ENCODE measurements around the gene PLXDC2. TPM values are rescaled to one million over a fixed set of nuclear protein-coding genes. Genes with fewer than 3 reads are reported as not detected.

Gene PLXDC2
- total RNA-seq, 2 experiments from 2014 or later, result not detected

- Mint-ChIP-seq H3K9me3 (no peaks in the 10 kb centered on the region), H3K4me1 (ENCODE audit: low read depth) (no peaks in the 10 kb centered on the region), H3K36me3 (ENCODE audit: low read depth) (no peaks in the 10 kb centered on the region), H3K4me3 (no peak overlapping the region), H3K27ac (no peak overlapping the region), H3K27me3 (ENCODE audit: low read depth) (no peaks in the 10 kb centered on the region)
- no peak for DNase-seq
- intact Hi-C loops (cut with micrococcal nuclease), result no loop called here
- CTCF ChIA-PET, result interaction anchor here (1.2 kb wide), 1 partner anchor 22 kb away, joined by 4 read pairs; no protein-coding TSS in a partner anchor
These were observed 24.5 kb downstream of the PLXDC2 start for GRCh38 chr10:19840776-19841175.

- H3K4me1 Mint-ChIP-seq (ENCODE audit: low read depth), result no peaks in the 10 kb centered on the region
- intact Hi-C loops (cut with micrococcal nuclease), result no loop called here
- no peak for DNase-seq
- H3K4me3 Mint-ChIP-seq, result no peak overlapping the region
- CTCF ChIA-PET, result no interaction called here
- H3K27me3 Mint-ChIP-seq (ENCODE audit: low read depth), result no peaks in the 10 kb centered on the region
- H3K9me3 Mint-ChIP-seq, result no peaks in the 10 kb centered on the region
- no peak overlapping the region for H3K27ac Mint-ChIP-seq
- H3K36me3 Mint-ChIP-seq (ENCODE audit: low read depth), result no peaks in the 10 kb centered on the region
These were observed 27.3 kb downstream of the PLXDC2 start for GRCh38 chr10:19843487-19843886.

GRCh38 chr10:19845503-19846368, 29.5 kb downstream of the PLXDC2 start:
- CTCF ChIA-PET, result no interaction called here
- Mint-ChIP-seq H3K4me1 (ENCODE audit: low read depth) (no peaks in the 10 kb centered on the region), H3K36me3 (ENCODE audit: low read depth) (no peaks in the 10 kb centered on the region), H3K27me3 (ENCODE audit: low read depth) (no peaks in the 10 kb centered on the region), H3K9me3 (no peaks in the 10 kb centered on the region), H3K4me3 (no peak overlapping the region), H3K27ac (no peak overlapping the region)
- no peak for DNase-seq
- intact Hi-C loops (cut with micrococcal nuclease), result no loop called here

- no peak overlapping the region for H3K4me3 Mint-ChIP-seq
- intact Hi-C loops (cut with micrococcal nuclease), result no loop called here
These were observed 31.1 kb downstream of the PLXDC2 start for GRCh38 chr10:19847321-19847720.

GRCh38 chr10:19848226-19848985, 32.2 kb downstream of the PLXDC2 start:
- Mint-ChIP-seq H3K27ac (no peak overlapping the region), H3K27me3 (ENCODE audit: low read depth) (no peaks in the 10 kb centered on the region), H3K36me3 (ENCODE audit: low read depth) (no peaks in the 10 kb centered on the region), H3K9me3 (no peaks in the 10 kb centered on the region), H3K4me1 (ENCODE audit: low read depth) (no peaks in the 10 kb centered on the region), H3K4me3 (no peak overlapping the region)
- no peak for DNase-seq
- CTCF ChIA-PET, result no interaction called here
- intact Hi-C loops (cut with micrococcal nuclease), result no loop called here

More at GRCh38 chr10:19847321-19847720, 31.1 kb downstream of the PLXDC2 start:
- CTCF ChIA-PET, result no interaction called here
- Mint-ChIP-seq H3K27me3 (ENCODE audit: low read depth) (no peaks in the 10 kb centered on the region), H3K9me3 (no peaks in the 10 kb centered on the region), H3K36me3 (ENCODE audit: low read depth) (no peaks in the 10 kb centered on the region), H3K4me1 (ENCODE audit: low read depth) (no peaks in the 10 kb centered on the region), H3K27ac (no peak overlapping the region)
- DNase-seq, result no peak

- H3K9me3 Mint-ChIP-seq, result peaks cover 2% of the 10 kb centered on the region
- CTCF ChIA-PET, result no interaction called here
These were observed 37.6 kb downstream of the PLXDC2 start for GRCh38 chr10:19853831-19854230.

GRCh38 chr10:19857876-19858275, 41.6 kb downstream of the PLXDC2 start:
- CTCF ChIA-PET, result no interaction called here
- H3K36me3 Mint-ChIP-seq (ENCODE audit: low read depth), result no peaks in the 10 kb centered on the region
- no peak for DNase-seq
- peaks cover 2% of the 10 kb centered on the region for H3K9me3 Mint-ChIP-seq
- no peak overlapping the region for H3K4me3 Mint-ChIP-seq
- H3K27me3 Mint-ChIP-seq (ENCODE audit: low read depth), result no peaks in the 10 kb centered on the region
- no peaks in the 10 kb centered on the region for H3K4me1 Mint-ChIP-seq (ENCODE audit: low read depth)
- H3K27ac Mint-ChIP-seq, result no peak overlapping the region
- intact Hi-C loops (cut with micrococcal nuclease), result no loop called here

More at GRCh38 chr10:19853831-19854230, 37.6 kb downstream of the PLXDC2 start:
- no peak overlapping the region for H3K4me3 Mint-ChIP-seq
- no peaks in the 10 kb centered on the region for H3K27me3 Mint-ChIP-seq (ENCODE audit: low read depth)
- no peak overlapping the region for H3K27ac Mint-ChIP-seq
- H3K36me3 Mint-ChIP-seq (ENCODE audit: low read depth), result no peaks in the 10 kb centered on the region
- DNase-seq, result no peak
- H3K4me1 Mint-ChIP-seq (ENCODE audit: low read depth), result no peaks in the 10 kb centered on the region
- intact Hi-C loops (cut with micrococcal nuclease), result no loop called here

- no peaks in the 10 kb centered on the region for H3K4me1 Mint-ChIP-seq (ENCODE audit: low read depth)
- intact Hi-C loops (cut with micrococcal nuclease), result no loop called here
- DNase-seq, result no peak
- no peak overlapping the region for H3K4me3 Mint-ChIP-seq
- CTCF ChIA-PET, result no interaction called here
- H3K27me3 Mint-ChIP-seq (ENCODE audit: low read depth), result no peaks in the 10 kb centered on the region
- H3K9me3 Mint-ChIP-seq, result peaks cover 2% of the 10 kb centered on the region
- H3K36me3 Mint-ChIP-seq (ENCODE audit: low read depth), result no peaks in the 10 kb centered on the region
- no peak overlapping the region for H3K27ac Mint-ChIP-seq
These were observed 43.9 kb downstream of the PLXDC2 start for GRCh38 chr10:19860107-19860506.

- H3K4me3 Mint-ChIP-seq, result no peak overlapping the region
- CTCF ChIA-PET, result no interaction called here
- no peak for DNase-seq
- no peak overlapping the region for H3K27ac Mint-ChIP-seq
- no peaks in the 10 kb centered on the region for H3K4me1 Mint-ChIP-seq (ENCODE audit: low read depth)
- no peaks in the 10 kb centered on the region for H3K27me3 Mint-ChIP-seq (ENCODE audit: low read depth)
- no peaks in the 10 kb centered on the region for H3K9me3 Mint-ChIP-seq
- no peaks in the 10 kb centered on the region for H3K36me3 Mint-ChIP-seq (ENCODE audit: low read depth)
- intact Hi-C loops (cut with micrococcal nuclease), result no loop called here
These were observed 46.7 kb downstream of the PLXDC2 start for GRCh38 chr10:19862811-19863515.

- CTCF ChIA-PET, result no interaction called here
- intact Hi-C loops (cut with micrococcal nuclease), result no loop called here
These were observed 49.4 kb downstream of the PLXDC2 start for GRCh38 chr10:19865676-19866075.

GRCh38 chr10:19869370-19869769, 53.1 kb downstream of the PLXDC2 start:
- H3K9me3 Mint-ChIP-seq, result peaks cover 1% of the 10 kb centered on the region
- no peak overlapping the region for H3K27ac Mint-ChIP-seq
- no peaks in the 10 kb centered on the region for H3K27me3 Mint-ChIP-seq (ENCODE audit: low read depth)
- no peaks in the 10 kb centered on the region for H3K4me1 Mint-ChIP-seq (ENCODE audit: low read depth)
- H3K36me3 Mint-ChIP-seq (ENCODE audit: low read depth), result no peaks in the 10 kb centered on the region
- H3K4me3 Mint-ChIP-seq, result no peak overlapping the region
- intact Hi-C loops (cut with micrococcal nuclease), result no loop called here
- DNase-seq, result no peak
- CTCF ChIA-PET, result no interaction called here

More at GRCh38 chr10:19865676-19866075, 49.4 kb downstream of the PLXDC2 start:
- Mint-ChIP-seq H3K4me1 (ENCODE audit: low read depth) (no peaks in the 10 kb centered on the region), H3K4me3 (no peak overlapping the region), H3K9me3 (no peaks in the 10 kb centered on the region), H3K27ac (no peak overlapping the region), H3K27me3 (ENCODE audit: low read depth) (no peaks in the 10 kb centered on the region), H3K36me3 (ENCODE audit: low read depth) (no peaks in the 10 kb centered on the region)
- no peak for DNase-seq

GRCh38 chr10:19872504-19873271, 56.5 kb downstream of the PLXDC2 start:
- CTCF ChIA-PET, result no interaction called here
- no peak for DNase-seq
- Mint-ChIP-seq H3K4me1 (ENCODE audit: low read depth) (no peaks in the 10 kb centered on the region), H3K36me3 (ENCODE audit: low read depth) (no peaks in the 10 kb centered on the region), H3K27me3 (ENCODE audit: low read depth) (no peaks in the 10 kb centered on the region), H3K9me3 (peaks cover 3% of the 10 kb centered on the region), H3K27ac (no peak overlapping the region), H3K4me3 (no peak overlapping the region)
- intact Hi-C loops (cut with micrococcal nuclease), result no loop called here

Measured in activated naive CD4-positive, alpha-beta T cell treated with anti-CD3 and anti-CD28 coated beads for 36 hours (primary cell).